H1 (cell line): ENCODE results near the gene OR1I1. TPM values are rescaled to one million over a fixed set of nuclear protein-coding genes. Genes with fewer than 3 reads are reported as not detected.

Source experiments
- CTCF ChIA-PET: fragments of 300-600 bp; sonication (Branson Sonifier 250); formaldehyde crosslinking; loops from one replicate; lab custom pipeline; 2021; ENCODE audit not compliant: partially characterized antibody; lab: Charles Lee
- POLR2A ChIA-PET: fragments of 300-600 bp; sonication (Branson Sonifier 250); formaldehyde crosslinking; loops from one replicate; lab custom pipeline; 2021; ENCODE audit warnings: inconsistent platforms; ENCODE audit not compliant: partially characterized antibody; lab: Charles Lee
- DNase-seq, 2 experiments: peaks; one replicate each; pipeline versions ENCODE4 v3.0.0 to v3.0.0-alpha.2; 2010 to 2022; ENCODE audit warnings: low spot score in 2 of 2, low read depth in 1 of 2, mixed read lengths in 1 of 2
- FAIRE-seq: peaks from 2 replicates; lab custom pipeline; 2011; peaks lifted over from hg19 to GRCh38; lab: Jason Lieb, UNC
- H2AFZ ChIP-seq: 2 replicates; pipeline ENCODE4 v1.8.1; 2012; ENCODE audit warnings: low read length, inconsistent platforms
- H2AK5ac ChIP-seq: 2 replicates; pipeline ENCODE4 v1.6.1; 2013; ENCODE audit warnings: low read depth, low read length
- H2BK120ac ChIP-seq: replicated peaks from 2 replicates; pipeline ENCODE3; 2013; ENCODE audit warnings: low read depth, low read length, inconsistent platforms
- H2BK12ac ChIP-seq: 2 replicates; pipeline ENCODE4 v1.6.1; 2013; ENCODE audit warnings: low read depth, low read length
- H2BK15ac ChIP-seq: 2 replicates; pipeline ENCODE4 v1.6.1; 2013; ENCODE audit warnings: low read length
- H2BK20ac ChIP-seq: 2 replicates; pipeline ENCODE4 v1.6.1; 2013; ENCODE audit warnings: low read length
- H2BK5ac ChIP-seq: 2 replicates; pipeline ENCODE4 v1.6.1; 2013; ENCODE audit warnings: low read depth, low read length
- H3K14ac ChIP-seq: 2 replicates; pipeline ENCODE4 v1.6.1; 2013; ENCODE audit warnings: inconsistent platforms; ENCODE audit not compliant: insufficient read length
- H3K18ac ChIP-seq: 2 replicates; pipeline ENCODE4 v1.6.1; 2013; ENCODE audit warnings: low read length; ENCODE audit errors: extremely low read depth
- H3K23ac ChIP-seq: 2 replicates; pipeline ENCODE4 v1.6.1; 2013; ENCODE audit warnings: inconsistent platforms; ENCODE audit not compliant: insufficient read length
- H3K23me2 ChIP-seq: 2 replicates; pipeline ENCODE4 v1.6.1; 2013; ENCODE audit warnings: low read depth, low read length
- H3K27ac ChIP-seq: 2 replicates; pipeline ENCODE4 v1.6.1; 2011; ENCODE audit warnings: low read depth, low read length, inconsistent platforms
- H3K27me3 ChIP-seq, 4 experiments: replicated peaks in 1 of 4; 1 replicate in 1 of 4; 2 replicates in 3 of 4; pipeline versions ENCODE4 v1.6.1 to v1.8.1; 2011 to 2013; ENCODE audit warnings: low read length in 3 of 4, mild to moderate bottlenecking in 3 of 4, inconsistent platforms in 2 of 4, mixed read lengths in 2 of 4, moderate library complexity in 1 of 4; ENCODE audit not compliant: control insufficient read depth in 3 of 4, insufficient read depth in 3 of 4; ENCODE audit errors: extremely low read depth in 1 of 4
- H3K36me3 ChIP-seq, 4 experiments: 2 replicates each; pipeline versions ENCODE4 v1.6.1 to v1.8.1; 2011 to 2013; ENCODE audit warnings: mild to moderate bottlenecking in 4 of 4, low read length in 3 of 4, moderate library complexity in 2 of 4, control low read depth in 1 of 4, inconsistent platforms in 1 of 4; ENCODE audit not compliant: insufficient read depth in 4 of 4, control insufficient read depth in 2 of 4
- H3K4ac ChIP-seq: replicated peaks from 2 replicates; pipeline ENCODE3; 2013; ENCODE audit warnings: low read length, low read depth, mixed read lengths, inconsistent platforms; ENCODE audit not compliant: insufficient read length
- H3K4me1 ChIP-seq, 4 experiments: replicated peaks in 1 of 4; 1 replicate in 1 of 4; 2 replicates in 3 of 4; pipeline versions ENCODE4 v1.6.1 to v1.8.1; 2011 to 2013; ENCODE audit warnings: low read length in 3 of 4, inconsistent platforms in 2 of 4, mixed read lengths in 1 of 4; ENCODE audit not compliant: insufficient read depth in 4 of 4, control insufficient read depth in 3 of 4
- H3K4me2 ChIP-seq, 2 experiments: 2 replicates each; pipeline versions ENCODE4 v1.6.1 to v1.8.1; 2011 to 2013; ENCODE audit warnings: low read depth in 2 of 2, low read length in 2 of 2, control low read depth in 1 of 2, inconsistent platforms in 1 of 2, mild to moderate bottlenecking in 1 of 2; ENCODE audit not compliant: insufficient read depth in 1 of 2
- H3K4me3 ChIP-seq, 4 experiments: fragments of 200-600, 300-600 bp in 1 of 4; sonication (generic), shearing (Covaris generic), sonication (Bioruptor Twin) in 1 of 4; 2 replicates each; pipeline versions ENCODE4 v1.5.1 to v1.8.1; 2011 to 2016; ENCODE audit warnings: low read length in 4 of 4, low read depth in 3 of 4, control low read depth in 2 of 4, inconsistent platforms in 2 of 4, mild to moderate bottlenecking in 2 of 4, mixed read lengths in 1 of 4, moderate library complexity in 1 of 4; ENCODE audit not compliant: insufficient read depth in 2 of 4; ENCODE audit errors: extremely low read depth in 1 of 4
- H3K56ac ChIP-seq: replicated peaks from 2 replicates; pipeline ENCODE3; 2013; ENCODE audit warnings: low read depth, mild to moderate bottlenecking, mixed read lengths, low read length, inconsistent platforms; ENCODE audit not compliant: insufficient read length
- H3K79me1 ChIP-seq: 2 replicates; pipeline ENCODE4 v1.6.1; 2013; ENCODE audit warnings: low read depth, low read length, control low read depth
- H3K79me2 ChIP-seq, 2 experiments: 2 replicates each; pipeline versions ENCODE4 v1.6.1 to v1.8.1; 2012 to 2013; ENCODE audit warnings: low read length in 2 of 2, mild to moderate bottlenecking in 2 of 2, inconsistent platforms in 1 of 2; ENCODE audit not compliant: insufficient read depth in 2 of 2, control insufficient read depth in 1 of 2
- H3K9ac ChIP-seq, 4 experiments: replicated peaks in 1 of 4; 1 replicate in 1 of 4; 2 replicates in 3 of 4; pipeline versions ENCODE4 v1.6.1 to v1.8.1; 2011 to 2013; ENCODE audit warnings: low read depth in 3 of 4, low read length in 3 of 4, control low read depth in 2 of 4, mild to moderate bottlenecking in 2 of 4, moderate library complexity in 2 of 4, inconsistent platforms in 1 of 4; ENCODE audit errors: extremely low read depth in 1 of 4
- H3K9me3 ChIP-seq, 2 experiments: 2 replicates each; pipeline versions ENCODE4 v1.6.1 to v1.8.1; 2012 to 2013; ENCODE audit warnings: mild to moderate bottlenecking in 2 of 2, moderate library complexity in 2 of 2, control low read depth in 1 of 2, inconsistent platforms in 1 of 2, low read depth in 1 of 2, low read length in 1 of 2, mixed read lengths in 1 of 2; ENCODE audit not compliant: insufficient read depth in 2 of 2
- H4K20me1 ChIP-seq, 2 experiments: replicated peaks in 1 of 2; 2 replicates each; pipeline versions ENCODE3 to v1.8.1; 2011 to 2013; ENCODE audit warnings: inconsistent platforms in 2 of 2, low read length in 2 of 2, mild to moderate bottlenecking in 1 of 2; ENCODE audit not compliant: insufficient read depth in 2 of 2, control insufficient read depth in 1 of 2
- H4K5ac ChIP-seq: 2 replicates; pipeline ENCODE4 v1.6.1; 2013; ENCODE audit warnings: low read length, low read depth, mixed read lengths, inconsistent platforms; ENCODE audit not compliant: insufficient read length
- H4K8ac ChIP-seq: 2 replicates; pipeline ENCODE4 v1.8.0; 2013; ENCODE audit warnings: mild to moderate bottlenecking, moderate library complexity, low read length, inconsistent platforms; ENCODE audit not compliant: insufficient read depth; ENCODE audit errors: extremely low read depth
- H4K91ac ChIP-seq: replicated peaks from 2 replicates; pipeline ENCODE3; 2013; ENCODE audit warnings: low read length, mixed read lengths, inconsistent platforms; ENCODE audit not compliant: insufficient read length
- CBX5 ChIP-seq: fragments of 300-800, 300-1000 bp; sonication (generic); IDR thresholded peaks from 2 replicates; pipeline ENCODE4 v1.7.1; 2016; ENCODE audit warnings: antibody characterized with exemption, low read length, low read depth
- JUN ChIP-seq: IDR thresholded peaks from 2 replicates; pipeline ENCODE4 v1.6.1; 2011; ENCODE audit warnings: low read depth, mild to moderate bottlenecking, improper control_type of control experiment, low read length
- JUND ChIP-seq: IDR thresholded peaks from 2 replicates; pipeline ENCODE4 v1.6.1; 2011; ENCODE audit warnings: mild to moderate bottlenecking, improper control_type of control experiment, low read length
- KDM1A ChIP-seq: fragments of 200-600, 300-600 bp; sonication (generic); IDR thresholded peaks from 2 replicates; pipeline ENCODE4 v1.7.1; 2016; ENCODE audit warnings: mild to moderate bottlenecking, low read length, borderline replicate concordance
- NANOG ChIP-seq: IDR thresholded peaks from 2 replicates; pipeline ENCODE4 v1.6.1; 2011; ENCODE audit warnings: low read length, low read depth, mild to moderate bottlenecking, inconsistent platforms; ENCODE audit not compliant: insufficient read depth, poor library complexity, severe bottlenecking
- RFX5 ChIP-seq: IDR thresholded peaks from 2 replicates; pipeline ENCODE4 v1.6.1; 2011; ENCODE audit warnings: low read depth, low read length, improper control_type of control experiment, borderline replicate concordance
- SIX5 ChIP-seq: IDR thresholded peaks from 2 replicates; pipeline ENCODE4 v1.6.1; 2011; ENCODE audit warnings: mild to moderate bottlenecking, low read depth, low read length
- ZNF274 ChIP-seq: IDR thresholded peaks from 2 replicates; pipeline ENCODE4 v1.7.0; 2012; ENCODE audit warnings: low read length, borderline replicate concordance; ENCODE audit errors: extremely low read depth
- WGBS, 2 experiments: shearing (Covaris generic) in 1 of 2; methylation state at CpG; one replicate each; pipeline versions ENCODE4 v1.1.6 to v1.1.7; 2013 to 2015; ENCODE audit warnings: low lambda C conversion rate in 2 of 2, mixed read lengths in 2 of 2, inconsistent platforms in 1 of 2, low coverage in 1 of 2, missing lambda C conversion rate in 1 of 2; ENCODE audit not compliant: insufficient replicate concordance in 2 of 2, insufficient coverage in 1 of 2, insufficient read length in 1 of 2; ENCODE audit errors: extremely low coverage in 1 of 2, missing lambda C conversion rate in 1 of 2; 5-methylcytosine and 5-hydroxymethylcytosine counted together
- polyA plus RNA-seq, 7 experiments: library from polyadenylated mRNA; depleted of rRNA in 3 of 7; stranded (reverse) in 5 of 7; unstranded in 2 of 7; fragments of >200 nt in 5 of 7; fragments of 200-250 nt in 2 of 7; gene quantifications; 1 replicate in 5 of 7; 2 replicates in 1 of 7; 4 replicates in 1 of 7; pipeline versions ENCODE4 v1.2.1 to v1.2.3, GENCODE V29; 2011 to 2013; ENCODE audit warnings: missing spikeins in 2 of 7, mixed read lengths in 2 of 7
- total RNA-seq: library from RNA; stranded (reverse); fragmentation: NEBNext Ultra II Directional; extraction: Animal tissue kit (Norgen Biotek cat#: 25700); gene quantifications from 2 replicates; pipeline ENCODE4 v1.2.1, GENCODE V29; 2021

OR1I1 gene
- total and polyA plus RNA-seq, 2 of the 8 experiments (the other 6 are each of a cell fraction or from before 2014, with no cell fraction given) = not detected

DNA sequence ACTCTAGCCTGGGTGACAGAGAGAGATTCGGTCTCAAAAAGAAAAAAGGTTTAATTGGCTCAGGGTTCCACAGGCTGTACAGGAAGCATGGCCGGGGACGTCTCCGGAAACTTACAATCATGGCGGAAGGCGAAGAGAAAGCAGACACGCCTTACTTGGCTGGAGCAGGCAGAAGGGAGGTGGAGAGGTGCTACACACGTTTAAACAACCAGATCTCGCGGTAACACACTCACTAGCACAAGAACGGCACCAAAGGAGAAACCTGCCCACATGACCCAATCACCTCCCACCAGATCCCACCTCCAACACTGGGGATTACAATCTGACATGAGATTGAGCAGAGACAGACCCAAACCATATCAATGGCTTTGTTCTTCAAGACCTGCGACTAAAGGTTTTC is 20.0 kb upstream of the OR1I1 start:
- no peak for DNase-seq
- Histone ChIP-seq H3K9ac (no peak overlapping the region), H2BK12ac (no peak overlapping the region), H2AK5ac (no peak overlapping the region), H2BK15ac (no peak overlapping the region), H3K4me3 (no peak overlapping the region), H3K23ac (no peak overlapping the region), H3K18ac (no peak overlapping the region), H4K91ac (no peak overlapping the region), H2BK20ac (no peak overlapping the region), H3K36me3 (no peaks in the 10 kb centered on the region), H3K4me1 (no peaks in the 10 kb centered on the region)
- 76% methylated on average over 12 of the region's 12 CpGs; no CpG with 5 or more reads in 1 of the 2 experiments for WGBS, 2 experiments
- TF ChIP-seq ZNF274 (no peak), JUND (no peak), RFX5 (no peak), JUN (no peak), SIX5 (no peak), KDM1A (no peak), NANOG (no peak), CBX5 (no peak)
- TF ChIP-seq, all 59 proteins: peak for 0
- H2AFZ ChIP-seq = no peak overlapping the region
- no peak overlapping the region for H3K56ac ChIP-seq
- no peak overlapping the region for H2BK120ac ChIP-seq
- H4K8ac ChIP-seq = no peak overlapping the region
- no peaks in the 10 kb centered on the region for H3K79me2 ChIP-seq
- H3K23me2 ChIP-seq = no peaks in the 10 kb centered on the region
- no peak overlapping the region for H3K4ac ChIP-seq
- H2BK5ac ChIP-seq = no peak overlapping the region
- peaks cover 41 to 42% of the 10 kb centered on the region in 2 experiments for H3K9me3 ChIP-seq
- POLR2A ChIA-PET = no interaction called here
- no peak overlapping the region for H3K27ac ChIP-seq
- H3K27me3 ChIP-seq = no peaks in the 10 kb centered on the region
- H4K20me1 ChIP-seq = no peaks in the 10 kb centered on the region
- H3K14ac ChIP-seq = no peak overlapping the region
- CTCF ChIA-PET = no interaction called here
- no peaks in the 10 kb centered on the region; the same call in 1 of the 2 replicates for H3K79me1 ChIP-seq
- FAIRE-seq = no peak
- no peak overlapping the region for H4K5ac ChIP-seq
- H3K4me2 ChIP-seq = no peak overlapping the region
